ENCODE results near the gene MAFG. TPM values are rescaled to one million over a fixed set of nuclear protein-coding genes. Genes with fewer than 3 reads are reported as not detected.
A peak's percentile ranks its signal among the peaks of the same experiment; 100 is the strongest.

Gene MAFG
- total RNA-seq, 2 experiments from 2014 or later: 12.4 to 14.1 TPM

GRCh38 chr17:81885454-81885853 is 42.1 kb downstream of the MAFG start:
- ChIA-PET POLR2A (interaction anchor here (1.7 to 5.6 kb wide), 4 partner anchors 9 to 23 kb away, joined by 10 to 73 read pairs (median 12); partner anchors contain the start of genes ARHGDIA and P4HB), CTCF (interaction anchor here (1.3 kb wide), 1 partner anchor 68 kb away, joined by 5 read pairs; no protein-coding TSS in a partner anchor)
- no peak for DNase-seq
- no peak for ATAC-seq
- Mint-ChIP-seq H3K27me3 (no peaks in the 10 kb centered on the region), H3K9me3 (no peaks in the 10 kb centered on the region), H3K4me3 (no peak overlapping the region), H3K4me1 (ENCODE audit: low read depth) (peaks cover 10% of the 10 kb centered on the region), H3K27ac (peak overlapping the region; percentile 0), H3K36me3 (ENCODE audit: low read depth) (peaks cover 71% of the 10 kb centered on the region)
- intact Hi-C loops (cut with micrococcal nuclease): no loop called here
- TF ChIP-seq CTCF (IDR thresholded peaks at IDR 0.05): no peak

GRCh38 chr17:81884968-81885367 is 42.6 kb downstream of the MAFG start:
- peaks cover 10% of the 10 kb centered on the region for H3K4me1 Mint-ChIP-seq (ENCODE audit: low read depth)
- peaks cover 69% of the 10 kb centered on the region for H3K36me3 Mint-ChIP-seq (ENCODE audit: low read depth)
- DNase-seq: no peak
- no peaks in the 10 kb centered on the region for H3K9me3 Mint-ChIP-seq
- no peak overlapping the region for H3K27ac Mint-ChIP-seq
- no peak overlapping the region for H3K4me3 Mint-ChIP-seq
- ChIA-PET POLR2A (interaction anchor here (1.2 to 5.6 kb wide), 5 partner anchors 13 to 51 kb away, joined by 3 to 73 read pairs (median 10); partner anchors contain the start of genes ARHGDIA and P4HB), CTCF (interaction anchor here (1.3 kb wide), 1 partner anchor 69 kb away, joined by 5 read pairs; no protein-coding TSS in a partner anchor)
- intact Hi-C loops (cut with micrococcal nuclease): no loop called here
- no peak for ATAC-seq
- H3K27me3 Mint-ChIP-seq: no peaks in the 10 kb centered on the region
- TF ChIP-seq CTCF (IDR thresholded peaks at IDR 0.05): no peak

GRCh38 chr17:81884520-81884919 is 43.0 kb downstream of the MAFG start:
- no peaks in the 10 kb centered on the region for H3K27me3 Mint-ChIP-seq
- ATAC-seq: peak; percentile 35
- H3K9me3 Mint-ChIP-seq: no peaks in the 10 kb centered on the region
- DNase-seq: no peak
- peaks cover 71% of the 10 kb centered on the region for H3K36me3 Mint-ChIP-seq (ENCODE audit: low read depth)
- intact Hi-C loops (cut with micrococcal nuclease): no loop called here
- H3K4me1 Mint-ChIP-seq (ENCODE audit: low read depth): peaks cover 10% of the 10 kb centered on the region
- POLR2A ChIA-PET: interaction anchor here (1.2 to 5.6 kb wide), 4 partner anchors 13 to 51 kb away, joined by 3 to 73 read pairs (median 8); partner anchors contain the start of gene ARHGDIA
- CTCF ChIA-PET: interaction anchor here (1.3 kb wide), 1 partner anchor 69 kb away, joined by 5 read pairs; no protein-coding TSS in a partner anchor
- no peak overlapping the region for H3K27ac Mint-ChIP-seq
- no peak for TF ChIP-seq CTCF (IDR thresholded peaks at IDR 0.05)
- H3K4me3 Mint-ChIP-seq: no peak overlapping the region

- Mint-ChIP-seq H3K9me3 (no peaks in the 10 kb centered on the region), H3K27me3 (no peaks in the 10 kb centered on the region)
Observed at GRCh38 chr17:81879121-81879520, 48.4 kb downstream of the MAFG start.

More at GRCh38 chr17:81879121-81879520, 48.4 kb downstream of the MAFG start:
- TF ChIP-seq CTCF (IDR thresholded peaks at IDR 0.05): no peak
- intact Hi-C loops (cut with micrococcal nuclease): no loop called here
- ChIA-PET POLR2A (interaction anchor here (0.9 to 1.3 kb wide), 2 partner anchors 8 to 10 kb away, joined by 3 read pairs; no protein-coding TSS in a partner anchor), CTCF (interaction anchor here (3.3 kb wide), 1 partner anchor 10 kb away, joined by 13 read pairs; no protein-coding TSS in a partner anchor)
- Mint-ChIP-seq H3K27ac (peak overlapping the region; percentile 52), H3K4me3 (no peak overlapping the region), H3K36me3 (ENCODE audit: low read depth) (peaks cover 44% of the 10 kb centered on the region), H3K4me1 (ENCODE audit: low read depth) (peaks cover 9% of the 10 kb centered on the region)
- ATAC-seq: no peak
- DNase-seq: no peak
